Measurements from ENCODE around the gene SELENOF. TPM values are rescaled to one million over a fixed set of nuclear protein-coding genes. Genes with fewer than 3 reads are reported as not detected.
"Not testable (repeated sequence)": the region's sequence is repeated elsewhere in the genome, so short reads cannot be mapped to it uniquely, and the experiment has no call there.

The SELENOF gene
- total and polyA plus RNA-seq, 7 donors = 56.2 to 91.4 (median 65.1) TPM

- intact Hi-C loops (cut with DNase I) = no loop called here
- H3K4me1 ChIP-seq = no peaks in the 10 kb centered on the region
- 73 to 85% (median 81%) methylated on average over 3 of the region's 3 CpGs for WGBS, 3 donors
- H3K27me3 ChIP-seq (ENCODE audit: insufficient read depth in 3 of 3, low read length in 2 of 3) = no peaks in the 10 kb centered on the region
- H3K27ac ChIP-seq = no peak overlapping the region
- TF ChIP-seq CTCF (IDR thresholded peaks at IDR 0.05) = no peak
- no peak overlapping the region for H3K4me3 ChIP-seq
- H3K36me3 ChIP-seq (ENCODE audit: insufficient read depth in 1 of 2, low read depth in 1 of 2) = no peaks in the 10 kb centered on the region
- no peaks in the 10 kb centered on the region for H3K9me3 ChIP-seq
- DNase-seq = no peak
- no peak for ATAC-seq
Observed at GRCh38 chr1:86823821-86824500, 90.0 kb downstream of the SELENOF start.

- Histone ChIP-seq H3K27me3 (ENCODE audit: insufficient read depth in 3 of 3, low read length in 2 of 3) (no peaks in the 10 kb centered on the region), H3K27ac (no peak overlapping the region), H3K4me3 (no peak overlapping the region), H3K36me3 (ENCODE audit: insufficient read depth in 1 of 2, low read depth in 1 of 2) (no peaks in the 10 kb centered on the region), H3K4me1 (no peaks in the 10 kb centered on the region), H3K9me3 (no peaks in the 10 kb centered on the region)
- DNase-seq (no peak), ATAC-seq (no peak)
- 24 to 28% (median 24%) methylated on average over 2 of the region's 2 CpGs for WGBS, 3 donors
- intact Hi-C loops (cut with DNase I) = no loop called here
- no peak for TF ChIP-seq CTCF (IDR thresholded peaks at IDR 0.05)
Observed at GRCh38 chr1:86823386-86823785, 90.5 kb downstream of the SELENOF start.

- Histone ChIP-seq H3K36me3 (ENCODE audit: insufficient read depth in 1 of 2, low read depth in 1 of 2) (no peaks in the 10 kb centered on the region), H3K27me3 (ENCODE audit: insufficient read depth in 3 of 3, low read length in 2 of 3) (no peaks in the 10 kb centered on the region), H3K9me3 (no peaks in the 10 kb centered on the region), H3K27ac (no peak overlapping the region), H3K4me1 (no peaks in the 10 kb centered on the region), H3K4me3 (no peak overlapping the region)
- DNase-seq = no peak
- intact Hi-C loops (cut with DNase I) = no loop called here
- WGBS, 3 donors = 44 to 54% (median 47%) methylated on average over 4 of the region's 4 CpGs
- no peak for ATAC-seq
- no peak for TF ChIP-seq CTCF (IDR thresholded peaks at IDR 0.05)
Observed at GRCh38 chr1:86822459-86822858, 91.5 kb downstream of the SELENOF start.

- no peaks in the 10 kb centered on the region for H3K27me3 ChIP-seq (ENCODE audit: insufficient read depth in 3 of 3, low read length in 2 of 3)
- intact Hi-C loops (cut with DNase I) = no loop called here
- TF ChIP-seq CTCF (IDR thresholded peaks at IDR 0.05) = no peak
- H3K9me3 ChIP-seq = no peaks in the 10 kb centered on the region
- 16 to 18% (median 17%) methylated on average over 1 of the region's 1 CpG for WGBS, 3 donors
- ATAC-seq (no peak), DNase-seq (no peak)
- H3K27ac ChIP-seq = no peak overlapping the region
- H3K4me1 ChIP-seq = no peaks in the 10 kb centered on the region
- no peak overlapping the region for H3K4me3 ChIP-seq
- no peaks in the 10 kb centered on the region for H3K36me3 ChIP-seq (ENCODE audit: insufficient read depth in 1 of 2, low read depth in 1 of 2)
Observed at GRCh38 chr1:86821956-86822355, 92.0 kb downstream of the SELENOF start.

GRCh38 chr1:86819970-86820369 is 94.0 kb downstream of the SELENOF start:
- ATAC-seq; H3K4me3 ChIP-seq; H3K27ac ChIP-seq; H3K27me3 ChIP-seq (ENCODE audit: insufficient read depth in 3 of 3, low read length in 2 of 3); H3K36me3 ChIP-seq (ENCODE audit: insufficient read depth in 1 of 2, low read depth in 1 of 2); intact Hi-C loops (cut with DNase I); H3K9me3 ChIP-seq; H3K4me1 ChIP-seq; DNase-seq: not testable (repeated sequence)
- WGBS, 3 donors = 57 to 89% (median 58%) methylated on average over 5 of the region's 5 CpGs

- 84 to 91% (median 90%) methylated on average over 4 to 5 of the region's 5 CpGs for WGBS, 3 donors
- not testable (repeated sequence) for DNase-seq
Observed at GRCh38 chr1:86817246-86817826, 96.6 kb downstream of the SELENOF start.

GRCh38 chr1:86814118-86814517 is 99.8 kb downstream of the SELENOF start:
- H3K36me3 ChIP-seq (ENCODE audit: insufficient read depth in 1 of 2, low read depth in 1 of 2); H3K27ac ChIP-seq; H3K4me3 ChIP-seq; intact Hi-C loops (cut with DNase I); H3K27me3 ChIP-seq (ENCODE audit: insufficient read depth in 3 of 3, low read length in 2 of 3); H3K9me3 ChIP-seq; ATAC-seq; DNase-seq; H3K4me1 ChIP-seq: not testable (repeated sequence)
- WGBS, 3 donors = 86 to 90% (median 87%) methylated on average over 4 of the region's 5 CpGs

More at GRCh38 chr1:86817246-86817826, 96.6 kb downstream of the SELENOF start:
- intact Hi-C loops (cut with DNase I); H3K27ac ChIP-seq; H3K36me3 ChIP-seq (ENCODE audit: insufficient read depth in 1 of 2, low read depth in 1 of 2); H3K9me3 ChIP-seq; H3K27me3 ChIP-seq (ENCODE audit: insufficient read depth in 3 of 3, low read length in 2 of 3); H3K4me1 ChIP-seq; ATAC-seq; H3K4me3 ChIP-seq: not testable (repeated sequence)
